Measurements from ENCODE around the gene ATP2C2. TPM values are rescaled to one million over a fixed set of nuclear protein-coding genes. Genes with fewer than 3 reads are reported as not detected.

Gene ATP2C2
- total RNA-seq, 1 experiment from 2014 or later, result 4.3 TPM

DNA sequence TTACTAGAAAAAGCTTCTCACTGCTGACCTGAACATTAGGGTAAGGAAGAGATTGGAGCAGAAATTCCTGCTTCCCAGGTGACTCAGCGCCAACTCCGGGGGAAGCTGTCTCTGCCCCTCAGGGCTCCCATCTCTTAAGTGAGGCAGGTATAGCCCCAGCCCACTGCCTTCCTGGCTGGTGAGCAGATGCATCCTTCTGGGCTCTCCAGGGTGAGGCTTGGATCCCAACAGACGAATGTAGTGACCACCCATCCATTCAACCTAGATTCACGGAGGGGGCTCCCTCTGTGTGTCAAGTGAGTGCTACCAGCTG, 3.2 kb downstream of the ATP2C2 start (continued):
- TF ChIP-seq, protein P1, sequence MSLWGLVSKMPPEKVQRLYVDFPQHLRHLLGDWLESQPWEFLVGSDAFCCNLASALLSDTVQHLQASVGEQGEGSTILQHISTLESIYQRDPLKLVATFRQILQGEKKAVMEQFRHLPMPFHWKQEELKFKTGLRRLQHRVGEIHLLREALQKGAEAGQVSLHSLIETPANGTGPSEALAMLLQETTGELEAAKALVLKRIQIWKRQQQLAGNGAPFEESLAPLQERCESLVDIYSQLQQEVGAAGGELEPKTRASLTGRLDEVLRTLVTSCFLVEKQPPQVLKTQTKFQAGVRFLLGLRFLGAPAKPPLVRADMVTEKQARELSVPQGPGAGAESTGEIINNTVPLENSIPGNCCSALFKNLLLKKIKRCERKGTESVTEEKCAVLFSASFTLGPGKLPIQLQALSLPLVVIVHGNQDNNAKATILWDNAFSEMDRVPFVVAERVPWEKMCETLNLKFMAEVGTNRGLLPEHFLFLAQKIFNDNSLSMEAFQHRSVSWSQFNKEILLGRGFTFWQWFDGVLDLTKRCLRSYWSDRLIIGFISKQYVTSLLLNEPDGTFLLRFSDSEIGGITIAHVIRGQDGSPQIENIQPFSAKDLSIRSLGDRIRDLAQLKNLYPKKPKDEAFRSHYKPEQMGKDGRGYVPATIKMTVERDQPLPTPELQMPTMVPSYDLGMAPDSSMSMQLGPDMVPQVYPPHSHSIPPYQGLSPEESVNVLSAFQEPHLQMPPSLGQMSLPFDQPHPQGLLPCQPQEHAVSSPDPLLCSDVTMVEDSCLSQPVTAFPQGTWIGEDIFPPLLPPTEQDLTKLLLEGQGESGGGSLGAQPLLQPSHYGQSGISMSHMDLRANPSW (CRISPR knock-in tag; conservative IDR thresholded peaks at IDR 0.05; ENCODE audit: low read depth), result no peak

DNA sequence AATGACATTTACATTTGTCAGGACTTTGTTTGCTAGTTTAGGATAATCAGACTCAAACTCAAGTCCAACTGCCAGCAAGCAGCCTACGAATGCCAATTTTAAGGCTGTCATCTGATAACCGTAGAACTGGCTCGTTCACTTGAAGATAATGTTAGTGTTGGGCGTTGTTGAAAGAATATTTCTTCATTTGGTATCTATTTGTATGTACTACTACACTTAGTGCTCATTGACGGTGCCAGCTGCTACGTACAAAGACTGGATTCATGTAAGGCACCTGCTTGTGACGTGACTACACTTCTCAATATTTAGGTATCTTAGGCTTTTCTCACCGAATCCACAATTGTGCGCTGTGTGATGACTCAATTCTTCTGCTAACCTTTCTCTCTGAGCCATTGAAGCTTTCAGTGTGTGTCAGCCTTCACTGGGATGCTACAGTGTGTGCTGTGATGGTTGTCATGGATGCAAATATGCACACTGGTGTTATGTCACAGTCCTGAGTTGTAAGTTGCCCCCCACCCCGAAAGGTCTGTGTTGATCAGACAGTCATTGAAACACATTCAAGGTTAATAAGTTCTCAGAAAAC, 5.7 kb downstream of the ATP2C2 start:
- no peak for TF ChIP-seq RELA (CRISPR knock-in tag; IDR thresholded peaks at IDR 0.05; ENCODE audit: borderline replicate concordance)
- no peak for TF ChIP-seq NFATC4 (CRISPR knock-in tag; IDR thresholded peaks at IDR 0.05)
- no peak for TF ChIP-seq NR1H2 (CRISPR knock-in tag; IDR thresholded peaks at IDR 0.05)
- TF ChIP-seq, protein P2, sequence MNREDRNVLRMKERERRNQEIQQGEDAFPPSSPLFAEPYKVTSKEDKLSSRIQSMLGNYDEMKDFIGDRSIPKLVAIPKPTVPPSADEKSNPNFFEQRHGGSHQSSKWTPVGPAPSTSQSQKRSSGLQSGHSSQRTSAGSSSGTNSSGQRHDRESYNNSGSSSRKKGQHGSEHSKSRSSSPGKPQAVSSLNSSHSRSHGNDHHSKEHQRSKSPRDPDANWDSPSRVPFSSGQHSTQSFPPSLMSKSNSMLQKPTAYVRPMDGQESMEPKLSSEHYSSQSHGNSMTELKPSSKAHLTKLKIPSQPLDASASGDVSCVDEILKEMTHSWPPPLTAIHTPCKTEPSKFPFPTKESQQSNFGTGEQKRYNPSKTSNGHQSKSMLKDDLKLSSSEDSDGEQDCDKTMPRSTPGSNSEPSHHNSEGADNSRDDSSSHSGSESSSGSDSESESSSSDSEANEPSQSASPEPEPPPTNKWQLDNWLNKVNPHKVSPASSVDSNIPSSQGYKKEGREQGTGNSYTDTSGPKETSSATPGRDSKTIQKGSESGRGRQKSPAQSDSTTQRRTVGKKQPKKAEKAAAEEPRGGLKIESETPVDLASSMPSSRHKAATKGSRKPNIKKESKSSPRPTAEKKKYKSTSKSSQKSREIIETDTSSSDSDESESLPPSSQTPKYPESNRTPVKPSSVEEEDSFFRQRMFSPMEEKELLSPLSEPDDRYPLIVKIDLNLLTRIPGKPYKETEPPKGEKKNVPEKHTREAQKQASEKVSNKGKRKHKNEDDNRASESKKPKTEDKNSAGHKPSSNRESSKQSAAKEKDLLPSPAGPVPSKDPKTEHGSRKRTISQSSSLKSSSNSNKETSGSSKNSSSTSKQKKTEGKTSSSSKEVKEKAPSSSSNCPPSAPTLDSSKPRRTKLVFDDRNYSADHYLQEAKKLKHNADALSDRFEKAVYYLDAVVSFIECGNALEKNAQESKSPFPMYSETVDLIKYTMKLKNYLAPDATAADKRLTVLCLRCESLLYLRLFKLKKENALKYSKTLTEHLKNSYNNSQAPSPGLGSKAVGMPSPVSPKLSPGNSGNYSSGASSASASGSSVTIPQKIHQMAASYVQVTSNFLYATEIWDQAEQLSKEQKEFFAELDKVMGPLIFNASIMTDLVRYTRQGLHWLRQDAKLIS (CRISPR knock-in tag; IDR thresholded peaks at IDR 0.05; ENCODE audit: borderline replicate concordance), result no peak
- TF ChIP-seq, protein P3, sequence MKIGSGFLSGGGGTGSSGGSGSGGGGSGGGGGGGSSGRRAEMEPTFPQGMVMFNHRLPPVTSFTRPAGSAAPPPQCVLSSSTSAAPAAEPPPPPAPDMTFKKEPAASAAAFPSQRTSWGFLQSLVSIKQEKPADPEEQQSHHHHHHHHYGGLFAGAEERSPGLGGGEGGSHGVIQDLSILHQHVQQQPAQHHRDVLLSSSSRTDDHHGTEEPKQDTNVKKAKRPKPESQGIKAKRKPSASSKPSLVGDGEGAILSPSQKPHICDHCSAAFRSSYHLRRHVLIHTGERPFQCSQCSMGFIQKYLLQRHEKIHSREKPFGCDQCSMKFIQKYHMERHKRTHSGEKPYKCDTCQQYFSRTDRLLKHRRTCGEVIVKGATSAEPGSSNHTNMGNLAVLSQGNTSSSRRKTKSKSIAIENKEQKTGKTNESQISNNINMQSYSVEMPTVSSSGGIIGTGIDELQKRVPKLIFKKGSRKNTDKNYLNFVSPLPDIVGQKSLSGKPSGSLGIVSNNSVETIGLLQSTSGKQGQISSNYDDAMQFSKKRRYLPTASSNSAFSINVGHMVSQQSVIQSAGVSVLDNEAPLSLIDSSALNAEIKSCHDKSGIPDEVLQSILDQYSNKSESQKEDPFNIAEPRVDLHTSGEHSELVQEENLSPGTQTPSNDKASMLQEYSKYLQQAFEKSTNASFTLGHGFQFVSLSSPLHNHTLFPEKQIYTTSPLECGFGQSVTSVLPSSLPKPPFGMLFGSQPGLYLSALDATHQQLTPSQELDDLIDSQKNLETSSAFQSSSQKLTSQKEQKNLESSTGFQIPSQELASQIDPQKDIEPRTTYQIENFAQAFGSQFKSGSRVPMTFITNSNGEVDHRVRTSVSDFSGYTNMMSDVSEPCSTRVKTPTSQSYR (CRISPR knock-in tag; IDR thresholded peaks at IDR 0.05), result no peak
- no peak for TF ChIP-seq ATF1 (CRISPR knock-in tag; IDR thresholded peaks at IDR 0.05)
- Mint-ChIP-seq H3K27me3 (ENCODE audit: low read depth) (peaks cover 10% of the 10 kb centered on the region), H3K4me1 (peaks cover 27% of the 10 kb centered on the region), H3K9me3 (no peaks in the 10 kb centered on the region), H3K36me3 (no peaks in the 10 kb centered on the region), H3K27ac (no peak overlapping the region), H3K4me3 (no peak overlapping the region)
- POLR2A ChIA-PET, result no interaction called here
- DNase-seq (ENCODE audit: low spot score) (no peak), ATAC-seq (no peak)
- CTCF ChIA-PET, result no interaction called here

DNA sequence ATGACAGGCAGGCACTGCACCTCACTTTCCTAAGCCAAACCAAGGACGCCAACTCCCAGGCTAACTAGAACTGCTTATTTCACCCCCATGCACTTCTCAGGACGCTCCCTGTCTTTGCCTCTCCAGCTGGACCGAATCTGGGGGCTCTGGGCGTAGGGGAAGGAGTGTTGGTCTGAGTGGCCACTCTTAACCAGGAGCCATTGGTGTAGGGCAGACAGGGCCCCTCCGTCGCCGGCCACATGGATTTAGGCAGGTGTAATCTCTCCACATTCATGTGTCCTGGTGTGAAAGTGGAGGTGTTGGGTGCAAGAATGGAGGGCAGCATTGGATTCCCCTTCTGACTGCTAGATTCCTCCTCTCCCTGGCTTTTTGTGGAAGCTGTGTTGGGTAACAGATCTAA, 9.8 kb downstream of the ATP2C2 start:
- ATAC-seq, result no peak
- no peaks in the 10 kb centered on the region for H3K27me3 Mint-ChIP-seq (ENCODE audit: low read depth)
- DNase-seq (ENCODE audit: low spot score), result no peak
- H3K4me1 Mint-ChIP-seq, result peaks cover 24% of the 10 kb centered on the region
- no peak overlapping the region for H3K27ac Mint-ChIP-seq
- ChIA-PET POLR2A (interaction anchor here (0.6 kb wide), 1 partner anchor 191 kb away, joined by 3 read pairs; the partner anchor contains the start of gene TAF1C), CTCF (interaction anchor here (1.6 kb wide), 1 partner anchor 10 kb away, joined by 4 read pairs; the partner anchor contains the start of gene ATP2C2)
- peaks cover 5% of the 10 kb centered on the region for H3K9me3 Mint-ChIP-seq
- no peak overlapping the region for H3K4me3 Mint-ChIP-seq
- peaks cover 3% of the 10 kb centered on the region; the same call in 1 of the 2 replicates for H3K36me3 Mint-ChIP-seq
- TF ChIP-seq, protein P4, sequence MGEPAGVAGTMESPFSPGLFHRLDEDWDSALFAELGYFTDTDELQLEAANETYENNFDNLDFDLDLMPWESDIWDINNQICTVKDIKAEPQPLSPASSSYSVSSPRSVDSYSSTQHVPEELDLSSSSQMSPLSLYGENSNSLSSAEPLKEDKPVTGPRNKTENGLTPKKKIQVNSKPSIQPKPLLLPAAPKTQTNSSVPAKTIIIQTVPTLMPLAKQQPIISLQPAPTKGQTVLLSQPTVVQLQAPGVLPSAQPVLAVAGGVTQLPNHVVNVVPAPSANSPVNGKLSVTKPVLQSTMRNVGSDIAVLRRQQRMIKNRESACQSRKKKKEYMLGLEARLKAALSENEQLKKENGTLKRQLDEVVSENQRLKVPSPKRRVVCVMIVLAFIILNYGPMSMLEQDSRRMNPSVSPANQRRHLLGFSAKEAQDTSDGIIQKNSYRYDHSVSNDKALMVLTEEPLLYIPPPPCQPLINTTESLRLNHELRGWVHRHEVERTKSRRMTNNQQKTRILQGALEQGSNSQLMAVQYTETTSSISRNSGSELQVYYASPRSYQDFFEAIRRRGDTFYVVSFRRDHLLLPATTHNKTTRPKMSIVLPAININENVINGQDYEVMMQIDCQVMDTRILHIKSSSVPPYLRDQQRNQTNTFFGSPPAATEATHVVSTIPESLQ (CRISPR knock-in tag; IDR thresholded peaks at IDR 0.05), result no peak
- TF ChIP-seq, protein P5, sequence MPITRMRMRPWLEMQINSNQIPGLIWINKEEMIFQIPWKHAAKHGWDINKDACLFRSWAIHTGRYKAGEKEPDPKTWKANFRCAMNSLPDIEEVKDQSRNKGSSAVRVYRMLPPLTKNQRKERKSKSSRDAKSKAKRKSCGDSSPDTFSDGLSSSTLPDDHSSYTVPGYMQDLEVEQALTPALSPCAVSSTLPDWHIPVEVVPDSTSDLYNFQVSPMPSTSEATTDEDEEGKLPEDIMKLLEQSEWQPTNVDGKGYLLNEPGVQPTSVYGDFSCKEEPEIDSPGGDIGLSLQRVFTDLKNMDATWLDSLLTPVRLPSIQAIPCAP (CRISPR knock-in tag; IDR thresholded peaks at IDR 0.05), result no peak
- TF ChIP-seq EMX1 (CRISPR knock-in tag; IDR thresholded peaks at IDR 0.05) (no peak), FOXK1 (CRISPR knock-in tag; IDR thresholded peaks at IDR 0.05) (no peak)
- TF ChIP-seq, protein P6, sequence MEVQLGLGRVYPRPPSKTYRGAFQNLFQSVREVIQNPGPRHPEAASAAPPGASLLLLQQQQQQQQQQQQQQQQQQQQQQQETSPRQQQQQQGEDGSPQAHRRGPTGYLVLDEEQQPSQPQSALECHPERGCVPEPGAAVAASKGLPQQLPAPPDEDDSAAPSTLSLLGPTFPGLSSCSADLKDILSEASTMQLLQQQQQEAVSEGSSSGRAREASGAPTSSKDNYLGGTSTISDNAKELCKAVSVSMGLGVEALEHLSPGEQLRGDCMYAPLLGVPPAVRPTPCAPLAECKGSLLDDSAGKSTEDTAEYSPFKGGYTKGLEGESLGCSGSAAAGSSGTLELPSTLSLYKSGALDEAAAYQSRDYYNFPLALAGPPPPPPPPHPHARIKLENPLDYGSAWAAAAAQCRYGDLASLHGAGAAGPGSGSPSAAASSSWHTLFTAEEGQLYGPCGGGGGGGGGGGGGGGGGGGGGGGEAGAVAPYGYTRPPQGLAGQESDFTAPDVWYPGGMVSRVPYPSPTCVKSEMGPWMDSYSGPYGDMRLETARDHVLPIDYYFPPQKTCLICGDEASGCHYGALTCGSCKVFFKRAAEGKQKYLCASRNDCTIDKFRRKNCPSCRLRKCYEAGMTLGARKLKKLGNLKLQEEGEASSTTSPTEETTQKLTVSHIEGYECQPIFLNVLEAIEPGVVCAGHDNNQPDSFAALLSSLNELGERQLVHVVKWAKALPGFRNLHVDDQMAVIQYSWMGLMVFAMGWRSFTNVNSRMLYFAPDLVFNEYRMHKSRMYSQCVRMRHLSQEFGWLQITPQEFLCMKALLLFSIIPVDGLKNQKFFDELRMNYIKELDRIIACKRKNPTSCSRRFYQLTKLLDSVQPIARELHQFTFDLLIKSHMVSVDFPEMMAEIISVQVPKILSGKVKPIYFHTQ (CRISPR knock-in tag; IDR thresholded peaks at IDR 0.05), result no peak
- TF ChIP-seq, protein P7, sequence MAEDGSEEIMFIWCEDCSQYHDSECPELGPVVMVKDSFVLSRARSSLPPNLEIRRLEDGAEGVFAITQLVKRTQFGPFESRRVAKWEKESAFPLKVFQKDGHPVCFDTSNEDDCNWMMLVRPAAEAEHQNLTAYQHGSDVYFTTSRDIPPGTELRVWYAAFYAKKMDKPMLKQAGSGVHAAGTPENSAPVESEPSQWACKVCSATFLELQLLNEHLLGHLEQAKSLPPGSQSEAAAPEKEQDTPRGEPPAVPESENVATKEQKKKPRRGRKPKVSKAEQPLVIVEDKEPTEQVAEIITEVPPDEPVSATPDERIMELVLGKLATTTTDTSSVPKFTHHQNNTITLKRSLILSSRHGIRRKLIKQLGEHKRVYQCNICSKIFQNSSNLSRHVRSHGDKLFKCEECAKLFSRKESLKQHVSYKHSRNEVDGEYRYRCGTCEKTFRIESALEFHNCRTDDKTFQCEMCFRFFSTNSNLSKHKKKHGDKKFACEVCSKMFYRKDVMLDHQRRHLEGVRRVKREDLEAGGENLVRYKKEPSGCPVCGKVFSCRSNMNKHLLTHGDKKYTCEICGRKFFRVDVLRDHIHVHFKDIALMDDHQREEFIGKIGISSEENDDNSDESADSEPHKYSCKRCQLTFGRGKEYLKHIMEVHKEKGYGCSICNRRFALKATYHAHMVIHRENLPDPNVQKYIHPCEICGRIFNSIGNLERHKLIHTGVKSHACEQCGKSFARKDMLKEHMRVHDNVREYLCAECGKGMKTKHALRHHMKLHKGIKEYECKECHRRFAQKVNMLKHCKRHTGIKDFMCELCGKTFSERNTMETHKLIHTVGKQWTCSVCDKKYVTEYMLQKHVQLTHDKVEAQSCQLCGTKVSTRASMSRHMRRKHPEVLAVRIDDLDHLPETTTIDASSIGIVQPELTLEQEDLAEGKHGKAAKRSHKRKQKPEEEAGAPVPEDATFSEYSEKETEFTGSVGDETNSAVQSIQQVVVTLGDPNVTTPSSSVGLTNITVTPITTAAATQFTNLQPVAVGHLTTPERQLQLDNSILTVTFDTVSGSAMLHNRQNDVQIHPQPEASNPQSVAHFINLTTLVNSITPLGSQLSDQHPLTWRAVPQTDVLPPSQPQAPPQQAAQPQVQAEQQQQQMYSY (CRISPR knock-in tag; IDR thresholded peaks at IDR 0.05), result no peak

Data from WTC11 (cell line).